ENCODE results near the gene ST7. TPM values are rescaled to one million over a fixed set of nuclear protein-coding genes. Genes with fewer than 3 reads are reported as not detected.

Gene ST7
- total and polyA plus RNA-seq, 2 of the 13 experiments (the other 11 are each of a cell fraction or from before 2014, with no cell fraction given): 17.3 to 23.5 TPM

GRCh38 chr7:117134411-117134810 is 181.1 kb downstream of the ST7 start:
- DNase-seq (ENCODE audit: low spot score): no peak
- BruUV-seq (replicated peaks): no TSS peak
- ChIA-PET POLR2A (no interaction called here), CTCF (ENCODE audit: low intra/inter-chr PET ratio, low total read pairs) (no interaction called here)
- Histone ChIP-seq H3K27ac (ENCODE audit: extremely low read length, insufficient read depth, low read length) (no peak overlapping the region), H3K4me3 (replicated peaks in 1 of 3; ENCODE audit: insufficient read depth in 1 of 3, low read depth in 2 of 3, low read length in 3 of 3) (no peak overlapping the region), H3K79me2 (ENCODE audit: insufficient read depth, low read length) (no peaks in the 10 kb centered on the region), H3K9ac (ENCODE audit: insufficient read depth, low read depth, low read length) (no peak overlapping the region), H2AFZ (ENCODE audit: low read length) (no peak overlapping the region), H3K9me3 (ENCODE audit: low read length) (no peaks in the 10 kb centered on the region), H3K4me1 (ENCODE audit: insufficient read depth, low read length) (no peaks in the 10 kb centered on the region), H4K20me1 (ENCODE audit: insufficient read depth, low read length) (no peaks in the 10 kb centered on the region), H3K4me2 (ENCODE audit: low read depth, low read length) (no peak overlapping the region), H3K27me3 (ENCODE audit: control insufficient read depth in 1 of 2, insufficient read depth in 2 of 2, low read length in 2 of 2) (no peaks in the 10 kb centered on the region), H3K36me3 (replicated peaks in 1 of 2; ENCODE audit: control insufficient read depth in 1 of 2, insufficient read depth in 2 of 2, low read length in 2 of 2) (peaks cover 7 to 26% of the 10 kb centered on the region in 2 experiments)
- FAIRE-seq: no peak
- WGBS (ENCODE audit: low lambda C conversion rate): 91% methylated on average over 1 of the region's 1 CpG
- intact Hi-C loops (cut with micrococcal nuclease; ENCODE audit: unreplicated experiment): no loop called here
- in situ Hi-C loops (cut with HindIII; ENCODE audit: extremely low pct_ligation_motif_present, low pct_unique_long_range_greater_than_20kb): no loop called here
- ATAC-seq: no peak
- TF ChIP-seq ZNF878 (CRISPR knock-in tag; IDR thresholded peaks at IDR 0.05): no peak
- no peak for TF ChIP-seq GABPB1 (CRISPR knock-in tag; IDR thresholded peaks at IDR 0.05)
- TF ChIP-seq IRF9 (CRISPR knock-in tag; IDR thresholded peaks at IDR 0.05; ENCODE audit: borderline replicate concordance): no peak
- no peak for TF ChIP-seq STAT5B (CRISPR knock-in tag; IDR thresholded peaks at IDR 0.05)
- TF ChIP-seq ZNF841 (CRISPR knock-in tag; IDR thresholded peaks at IDR 0.05; ENCODE audit: borderline replicate concordance): no peak
- no peak for TF ChIP-seq LCORL (IDR thresholded peaks at IDR 0.05)
- no peak for TF ChIP-seq LCORL (CRISPR knock-in tag; IDR thresholded peaks at IDR 0.05)
- no peak for TF ChIP-seq GLI4 (CRISPR knock-in tag; IDR thresholded peaks at IDR 0.05; ENCODE audit: borderline replicate concordance)
- TF ChIP-seq MAFF (IDR thresholded peaks at IDR 0.05; ENCODE audit: low read depth, low read length): no peak
- TF ChIP-seq ZBTB40 (IDR thresholded peaks at IDR 0.05): no peak
- no peak for TF ChIP-seq ZBTB40 (CRISPR knock-in tag; IDR thresholded peaks at IDR 0.05)
- no peak for TF ChIP-seq ZNF570 (CRISPR knock-in tag; IDR thresholded peaks at IDR 0.05; ENCODE audit: borderline replicate concordance)
- no peak for TF ChIP-seq AKAP8 (CRISPR knock-in tag; IDR thresholded peaks at IDR 0.05)
- TF ChIP-seq ZNF510 (CRISPR knock-in tag; IDR thresholded peaks at IDR 0.05; ENCODE audit: low read depth): no peak
- TF ChIP-seq ZNF24 (IDR thresholded peaks at IDR 0.05): no peak
